IPS-11a (cell line): ENCODE data around the gene CYSTM1.

ENCODE experiments used
- H3K4me3 ChIP-seq: one replicate; pipeline ENCODE4 v1.5.1; 2013; ENCODE audit warnings: low read depth, low read length, control low read depth

CYSTM1 gene

DNA sequence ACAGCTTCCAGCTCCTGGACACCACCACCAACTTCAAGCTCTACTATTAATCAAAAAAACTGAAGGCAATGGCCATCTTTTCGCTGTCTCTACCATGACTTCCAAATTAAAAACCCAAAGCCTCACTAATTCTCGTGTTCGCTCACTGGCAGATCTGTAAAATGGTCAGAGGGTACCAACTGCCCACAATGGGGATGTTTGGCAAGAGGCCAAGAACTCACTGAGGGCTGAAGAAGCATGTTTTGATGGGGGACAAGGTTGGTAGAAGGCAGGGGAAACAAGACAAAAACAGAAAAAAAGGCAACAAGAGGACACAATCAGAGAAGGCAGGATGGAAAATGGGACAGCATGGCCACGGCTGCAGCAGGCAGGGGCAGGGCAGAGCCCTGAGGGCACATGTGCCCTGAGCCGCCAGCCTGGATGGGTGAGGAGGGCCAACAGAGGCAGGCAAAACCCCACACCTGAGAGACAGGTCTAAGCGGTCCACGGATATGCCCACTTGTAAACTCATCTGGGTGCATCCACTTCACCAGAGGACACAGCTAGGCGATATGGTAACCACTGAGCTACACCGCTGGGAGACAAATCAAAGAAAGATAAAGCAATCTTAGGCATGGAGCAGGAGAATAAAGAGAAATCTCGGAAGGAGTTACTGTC, 77.6 kb downstream of the CYSTM1 start:
- H3K4me3 ChIP-seq: no peak overlapping the region

- no peak overlapping the region for H3K4me3 ChIP-seq
Observed at GRCh38 chr5:140253985-140254384, 79.0 kb downstream of the CYSTM1 start.

DNA sequence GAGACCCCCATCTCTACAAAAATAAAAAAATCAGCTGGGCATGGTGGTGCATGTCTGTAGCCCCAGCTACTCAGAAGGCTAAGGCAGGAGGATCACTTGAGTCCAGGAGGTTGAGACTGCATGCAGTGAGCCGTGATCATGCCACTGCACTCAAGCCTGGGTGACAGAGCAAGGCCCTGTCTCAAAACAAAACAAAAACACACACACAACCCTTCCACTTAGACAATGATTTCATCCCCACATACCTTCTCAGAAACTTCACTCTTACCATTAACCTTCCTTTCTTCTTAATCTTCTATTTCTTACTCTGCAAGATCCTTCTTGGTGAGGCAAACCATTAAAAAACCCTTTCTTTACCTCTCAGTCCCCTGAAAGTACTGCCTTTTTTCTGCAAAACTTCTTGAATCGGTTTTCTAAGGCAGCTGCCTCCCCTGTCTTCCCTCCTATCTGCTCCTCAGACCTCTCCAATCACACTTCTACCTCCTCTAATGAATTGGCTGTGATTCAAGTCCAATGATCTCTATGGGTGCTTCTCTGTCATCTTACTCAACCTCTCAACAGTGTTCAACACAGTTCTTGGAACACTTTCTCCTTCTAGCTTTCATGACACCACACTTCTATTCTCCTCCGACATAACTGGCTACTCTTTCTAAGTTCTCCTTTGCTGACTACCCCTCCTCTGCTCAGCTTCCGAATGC, 80.6 kb downstream of the CYSTM1 start:
- no peak overlapping the region for H3K4me3 ChIP-seq

GRCh38 chr5:140256726-140257125, 81.7 kb downstream of the CYSTM1 start:
- H3K4me3 ChIP-seq: no peak overlapping the region

DNA sequence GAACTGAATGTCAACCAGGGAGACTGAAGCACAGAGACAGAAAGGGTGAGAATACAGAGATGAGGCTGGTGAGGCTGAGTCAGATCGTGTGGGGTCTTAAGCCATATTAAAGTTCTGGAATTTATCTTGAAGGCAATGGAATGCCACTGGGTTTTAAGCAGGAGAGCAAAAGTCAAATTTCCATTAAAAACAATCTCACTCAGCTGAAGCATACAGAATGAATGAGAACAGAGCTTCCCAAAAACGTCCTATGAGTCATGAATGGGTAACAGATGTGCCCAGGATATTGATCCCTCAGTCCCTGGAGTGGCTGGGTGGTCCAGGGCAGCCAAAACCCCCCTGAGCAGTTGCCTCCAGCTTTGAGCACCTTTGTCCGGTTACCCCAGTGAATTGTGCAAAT, 83.0 kb downstream of the CYSTM1 start:
- no peak overlapping the region for H3K4me3 ChIP-seq

DNA sequence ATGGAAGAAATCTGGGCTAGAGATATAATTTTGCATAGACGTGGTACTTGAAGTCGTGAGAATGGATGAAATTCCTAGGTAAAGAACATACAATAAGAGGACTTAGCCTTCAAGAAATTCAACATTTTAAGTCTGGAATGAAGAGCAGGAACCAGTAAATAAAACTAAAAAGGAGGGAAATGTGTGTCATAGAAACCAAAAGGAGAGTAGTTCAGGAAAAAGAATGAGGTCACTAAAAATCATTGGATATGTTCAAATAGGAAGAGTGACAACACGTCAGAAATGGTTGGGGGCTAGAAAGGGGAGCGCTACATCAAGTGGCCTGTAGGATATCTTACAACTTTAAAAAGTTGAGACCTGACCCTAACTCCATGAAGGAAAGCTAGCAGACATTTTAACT, 83.9 kb downstream of the CYSTM1 start:
- H3K4me3 ChIP-seq: no peak overlapping the region

DNA sequence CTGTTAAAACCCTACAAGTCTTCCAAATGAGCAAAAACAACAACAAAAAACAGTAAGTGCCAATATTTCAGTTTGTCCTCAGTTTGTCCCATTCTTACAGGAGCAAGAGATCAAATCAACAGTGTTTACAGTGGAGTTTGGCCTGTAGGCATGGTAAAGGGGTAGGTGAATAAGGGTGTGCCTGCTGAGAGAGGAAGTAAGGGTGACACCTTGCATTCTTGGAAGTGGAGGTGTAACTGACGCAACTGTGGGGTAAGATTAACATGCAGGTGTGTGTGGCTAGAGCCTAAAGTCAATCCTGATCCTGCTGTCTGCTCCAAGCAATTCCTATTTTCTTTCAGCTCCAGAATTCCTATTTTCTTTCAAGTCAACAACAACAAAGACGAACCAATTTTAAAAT, 84.5 kb downstream of the CYSTM1 start:
- no peak overlapping the region for H3K4me3 ChIP-seq

- no peak overlapping the region for H3K4me3 ChIP-seq
Observed at GRCh38 chr5:140260089-140260656, 85.2 kb downstream of the CYSTM1 start.

DNA sequence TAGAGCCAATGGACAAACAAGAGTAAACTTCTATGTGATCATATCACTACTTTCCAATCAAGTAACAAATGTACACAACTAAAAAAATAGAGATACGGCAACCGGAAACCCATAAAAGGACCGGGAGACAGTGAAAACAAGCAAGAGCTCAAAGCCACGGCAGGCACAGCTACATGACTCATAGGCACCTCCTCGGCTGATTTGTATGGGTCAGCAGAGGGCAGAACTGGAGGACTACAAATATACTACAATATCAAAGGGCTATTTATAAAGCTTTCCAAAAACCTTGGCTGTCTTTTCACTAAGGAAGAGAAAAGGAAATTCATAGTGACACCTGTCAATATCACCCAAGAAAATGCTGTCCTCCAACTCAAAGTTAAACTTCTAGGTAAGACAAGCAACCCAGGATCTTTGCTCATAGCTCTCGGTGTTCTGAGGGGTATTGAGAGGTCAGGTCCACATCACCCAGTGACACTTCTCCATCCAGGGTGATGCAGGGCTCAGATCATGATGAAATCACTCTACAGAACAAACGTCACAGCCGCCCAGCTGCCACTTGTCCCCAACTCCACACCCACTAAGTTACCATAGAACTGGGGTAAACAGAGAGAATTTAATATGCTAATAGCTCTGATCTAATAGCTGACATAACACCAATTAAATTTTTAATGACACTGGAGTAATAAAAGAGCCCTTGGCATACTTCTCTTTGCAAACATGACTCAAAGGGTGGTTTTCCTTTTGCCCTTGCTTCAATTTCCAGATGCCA, 86.6 kb downstream of the CYSTM1 start:
- no peak overlapping the region for H3K4me3 ChIP-seq

GRCh38 chr5:140262221-140262620, 87.2 kb downstream of the CYSTM1 start:
- no peak overlapping the region for H3K4me3 ChIP-seq

- no peak overlapping the region for H3K4me3 ChIP-seq
Observed at GRCh38 chr5:140262839-140263238, 87.9 kb downstream of the CYSTM1 start.

DNA sequence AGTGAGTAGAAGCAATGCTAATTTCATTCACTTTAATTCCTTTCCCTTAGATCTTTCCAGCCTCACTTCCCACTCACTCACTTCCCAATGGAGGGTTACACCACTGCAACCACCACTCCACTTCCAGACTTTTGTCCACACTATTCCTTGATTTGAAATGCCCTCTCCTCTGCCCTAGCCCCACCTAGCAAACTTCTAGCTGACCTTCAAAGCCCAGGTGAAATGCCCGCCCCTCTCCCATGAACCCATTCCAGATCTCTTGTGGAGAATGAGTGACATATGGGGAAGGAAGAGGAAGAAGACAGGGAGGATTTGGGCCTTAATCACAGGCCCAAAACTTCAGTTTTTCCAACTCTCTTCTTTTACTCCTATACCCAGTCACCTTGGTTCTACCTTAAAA, 90.9 kb downstream of the CYSTM1 start:
- no peak overlapping the region for H3K4me3 ChIP-seq

DNA sequence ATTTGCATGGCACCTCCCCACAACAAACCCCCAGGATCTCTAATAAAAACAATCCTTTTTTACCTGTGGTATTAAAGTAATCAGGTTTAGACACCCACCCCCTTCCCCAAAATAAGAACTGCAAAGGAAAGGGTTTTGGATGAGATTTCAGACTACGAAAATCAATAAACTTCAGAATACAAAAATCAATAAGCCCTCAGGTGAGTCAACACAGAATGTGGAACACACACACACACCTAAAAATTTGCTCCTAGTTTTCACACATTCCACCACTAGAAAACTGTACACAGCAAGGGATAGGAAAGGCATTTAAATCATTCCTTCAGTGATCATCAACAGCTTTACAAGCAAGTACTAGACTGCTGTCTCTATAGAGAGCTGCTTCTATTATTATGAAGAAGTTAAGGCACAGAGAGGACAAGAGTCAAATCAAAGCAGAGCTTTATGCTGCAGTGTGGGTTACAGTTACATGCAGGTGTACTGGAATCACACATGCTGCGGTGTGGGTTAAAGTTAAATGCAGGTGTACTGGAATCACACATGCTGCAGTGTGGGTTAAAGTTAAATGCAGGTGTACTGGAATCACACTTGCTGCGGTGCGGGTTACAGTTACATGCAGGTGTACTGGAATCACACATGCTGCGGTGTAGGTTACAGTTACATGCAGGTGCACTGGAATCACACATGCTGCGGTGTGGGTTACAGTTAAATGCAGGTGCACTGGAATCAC, 91.6 kb downstream of the CYSTM1 start:
- H3K4me3 ChIP-seq: no peak overlapping the region

- H3K4me3 ChIP-seq: no peak overlapping the region
Observed at GRCh38 chr5:140267201-140267540, 92.2 kb downstream of the CYSTM1 start.

- no peak overlapping the region for H3K4me3 ChIP-seq
Observed at GRCh38 chr5:140267559-140268018, 92.6 kb downstream of the CYSTM1 start.

- H3K4me3 ChIP-seq: no peak overlapping the region
Observed at GRCh38 chr5:140270008-140270407, 95.0 kb downstream of the CYSTM1 start.

DNA sequence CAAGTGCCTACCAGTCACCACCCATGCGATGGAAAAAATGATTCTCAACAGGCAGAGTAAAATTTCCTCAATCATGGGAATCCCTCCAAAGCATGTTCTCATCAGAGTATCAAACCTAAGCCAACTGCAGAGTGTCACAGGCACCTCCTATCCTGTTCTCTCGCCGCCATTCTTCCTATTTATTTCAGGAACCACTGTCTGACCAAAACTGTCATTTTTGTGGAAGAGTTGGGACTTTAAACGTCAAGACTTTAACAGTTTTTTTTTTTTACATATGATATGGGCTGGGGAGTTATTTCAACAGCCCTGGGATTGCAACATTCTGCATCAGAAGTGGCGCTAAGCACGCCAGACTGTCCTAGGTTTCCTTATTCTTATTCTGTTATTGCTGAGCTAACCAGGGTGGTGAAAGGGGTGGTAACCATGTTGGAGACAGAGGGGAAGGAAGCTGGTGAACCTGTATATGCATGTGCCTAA, 98.5 kb downstream of the CYSTM1 start:
- no peak overlapping the region for H3K4me3 ChIP-seq

GRCh38 chr5:140275837-140276236, 100.8 kb downstream of the CYSTM1 start:
- no peak overlapping the region for H3K4me3 ChIP-seq

DNA sequence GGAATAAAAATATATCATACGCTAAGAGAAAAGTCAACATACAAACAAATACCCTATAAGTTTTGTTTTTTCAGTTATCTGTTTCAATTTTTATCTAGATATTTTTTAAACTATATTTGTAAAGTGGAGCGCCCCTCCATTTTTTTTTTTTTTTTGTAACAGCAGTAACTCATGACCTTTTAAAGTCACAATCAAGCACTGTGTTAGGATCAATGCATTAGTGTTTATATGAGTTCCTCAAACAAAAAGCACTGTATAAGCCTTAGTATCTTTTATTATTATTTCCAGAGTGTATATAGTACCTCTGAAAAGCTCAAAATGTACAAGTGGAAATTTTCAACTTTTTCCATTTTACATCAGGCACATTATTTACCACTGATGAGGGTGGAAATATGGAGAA, 107.3 kb downstream of the CYSTM1 start:
- no peak overlapping the region for H3K4me3 ChIP-seq

DNA sequence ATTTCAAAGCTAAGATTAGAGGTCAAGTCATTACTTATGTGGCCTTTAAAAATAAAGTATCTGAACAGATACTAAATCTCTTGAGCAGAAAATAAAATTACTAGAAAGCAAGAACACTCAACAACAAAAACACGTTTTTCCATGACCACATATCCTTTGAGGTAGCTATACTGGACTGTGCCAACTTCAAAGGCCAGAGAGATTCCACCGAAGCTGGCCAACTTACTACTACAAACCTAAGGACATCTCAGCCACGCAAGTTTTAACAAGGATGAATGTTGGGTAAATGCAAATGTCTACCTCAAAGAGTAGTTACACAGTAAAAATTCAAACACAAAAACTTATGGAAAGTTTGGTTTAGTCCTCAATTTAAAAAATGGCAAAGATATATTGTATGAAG, 109.0 kb downstream of the CYSTM1 start:
- no peak overlapping the region for H3K4me3 ChIP-seq

GRCh38 chr5:140286424-140286823, 111.4 kb downstream of the CYSTM1 start:
- no peak overlapping the region for H3K4me3 ChIP-seq
